K562 (cell line): ENCODE results near the gene TMEM222. TPM values are rescaled to one million over a fixed set of nuclear protein-coding genes. Genes with fewer than 3 reads are reported as not detected.
A peak's percentile ranks its signal among the peaks of the same experiment; 100 is the strongest.

ENCODE experiments used
- ATAC-seq: fragments of 200-7000 bp; cut with Tn5 transposase; 3 replicates; pipeline ENCODE4 v1.9.1; 2020; ENCODE audit warnings: moderate library complexity
- BruUV-seq: library from RNA; stranded (reverse); fragments of 400-500 nt; replicated peaks from 2 replicates; lab custom pipeline; 2021; lab: Mats Ljungman, UMichigan
- CTCF ChIA-PET: fragments of 300-600 bp; formaldehyde crosslinking; extraction: SDS; loops from one replicate; lab custom pipeline; 2021; ENCODE audit warnings: low intra/inter-chr PET ratio; lab: Yijun Ruan, JAX
- POLR2A ChIA-PET: fragments of 300-600, 350-650 bp; sonication (Branson Sonifier 250); formaldehyde crosslinking; extraction: SDS; loops from one replicate; lab custom pipeline; 2021; ENCODE audit warnings: antibody characterized with exemption, inconsistent platforms; lab: Yijun Ruan, JAX
- DNase-seq, 4 experiments: peaks; one replicate each; pipeline versions ENCODE4 v3.0.0 to v3.0.0-alpha.2; 2011 to 2018; ENCODE audit warnings: low spot score in 3 of 4, mixed read lengths in 3 of 4; ENCODE audit errors: extremely low read depth in 1 of 4
- FAIRE-seq: peaks from 2 replicates; lab custom pipeline; 2011; peaks lifted over from hg19 to GRCh38; lab: Jason Lieb, UNC
- H2AFZ ChIP-seq: 2 replicates; pipeline ENCODE4 v1.6.0; 2011; ENCODE audit warnings: low read depth, low read length, control low read depth, inconsistent platforms
- H3K27ac ChIP-seq: fragments of 200-600 bp; 3 replicates; pipeline ENCODE4 v1.8.0; 2011; ENCODE audit warnings: low read depth, mild to moderate bottlenecking, control low read depth, inconsistent platforms, low read length, moderate library complexity, mixed read lengths; ENCODE audit errors: extremely low read depth
- H3K27me3 ChIP-seq, 2 experiments: fragments of 300-600 bp in 1 of 2; 2 replicates in 1 of 2; 3 replicates in 1 of 2; pipeline versions ENCODE4 v1.6.0 to v1.8.0; 2011; ENCODE audit warnings: inconsistent platforms in 2 of 2, low read length in 2 of 2, mild to moderate bottlenecking in 1 of 2, mixed read lengths in 1 of 2, moderate library complexity in 1 of 2; ENCODE audit not compliant: control insufficient read depth in 2 of 2, insufficient read depth in 2 of 2
- H3K36me3 ChIP-seq: fragments of 300-600 bp; 3 replicates; pipeline ENCODE4 v1.8.0; 2011; ENCODE audit warnings: mild to moderate bottlenecking, low read length, inconsistent platforms; ENCODE audit not compliant: control insufficient read depth, insufficient read depth
- H3K4me1 ChIP-seq, 2 experiments: fragments of 200-600 bp in 1 of 2; replicated peaks in 1 of 2; 2 replicates in 1 of 2; 3 replicates in 1 of 2; pipeline versions ENCODE4 v1.5.1 to v1.8.0; 2011; ENCODE audit warnings: inconsistent platforms in 2 of 2, low read length in 2 of 2, mild to moderate bottlenecking in 1 of 2, mixed read lengths in 1 of 2, moderate library complexity in 1 of 2; ENCODE audit not compliant: control insufficient read depth in 2 of 2, insufficient read depth in 2 of 2
- H3K4me2 ChIP-seq: 2 replicates; pipeline ENCODE4 v1.6.1; 2011; ENCODE audit warnings: low read length, control low read depth, inconsistent platforms, mixed read lengths; ENCODE audit not compliant: insufficient read depth
- H3K4me3 ChIP-seq: fragments of 200-600 bp; sonication (generic), shearing (Covaris generic); 2 replicates; pipeline ENCODE4 v1.5.1; 2016; ENCODE audit warnings: control low read depth, inconsistent platforms
- H3K79me2 ChIP-seq: fragments of 200-600 bp; 3 replicates; pipeline ENCODE4 v1.8.0; 2011; ENCODE audit warnings: low read length, inconsistent platforms; ENCODE audit not compliant: control insufficient read depth, insufficient read depth
- H3K9ac ChIP-seq, 2 experiments: 2 replicates each; pipeline versions ENCODE4 v1.6.0 to v1.6.1; 2011; ENCODE audit warnings: low read depth in 2 of 2, low read length in 2 of 2, control low read depth in 1 of 2, inconsistent platforms in 1 of 2, mild to moderate bottlenecking in 1 of 2, mixed read lengths in 1 of 2; ENCODE audit not compliant: insufficient read depth in 1 of 2
- H3K9me1 ChIP-seq: one replicate; pipeline ENCODE4 v1.6.0; 2011; ENCODE audit warnings: inconsistent platforms, mild to moderate bottlenecking, low read length, moderate library complexity; ENCODE audit not compliant: control insufficient read depth, insufficient read depth
- H3K9me3 ChIP-seq: replicated peaks from 2 replicates; pipeline ENCODE4 v1.5.1; 2011; ENCODE audit warnings: low read depth, low read length, inconsistent platforms; ENCODE audit not compliant: control insufficient read depth, insufficient read depth
- H4K20me1 ChIP-seq: replicated peaks from 2 replicates; pipeline ENCODE4 v1.6.1; 2011; ENCODE audit warnings: low read length, inconsistent platforms, mixed read lengths; ENCODE audit not compliant: control insufficient read depth, insufficient read depth
- DNMT1 ChIP-seq: fragments of 450-650 bp; IDR thresholded peaks from 2 replicates; pipeline ENCODE4 v1.6.1; 2016; ENCODE audit warnings: antibody characterized with exemption, mild to moderate bottlenecking
- ESRRA ChIP-seq: fragments of 450-650 bp; IDR thresholded peaks from 2 replicates; pipeline ENCODE4 v1.6.1; 2014; ENCODE audit warnings: low read depth, mild to moderate bottlenecking, moderate library complexity, borderline replicate concordance
- ZNF263 ChIP-seq: sonication (generic); formaldehyde crosslinking; IDR thresholded peaks from 2 replicates; pipeline ENCODE4 v1.8.0; 2022; ENCODE audit warnings: mild to moderate bottlenecking, missing genetic modification reagents, borderline replicate concordance
- WGBS: fragments of 100-300 bp; shearing (Covaris generic); methylation state at CpG from one replicate; pipeline ENCODE4 v1.1.6; 2016; ENCODE audit warnings: low coverage, mixed read lengths; ENCODE audit not compliant: insufficient coverage; ENCODE audit errors: missing lambda C conversion rate; 5-methylcytosine and 5-hydroxymethylcytosine counted together
- in situ Hi-C: fragments of 300-500 bp; cut with MboI; formaldehyde crosslinking; loops from 4 replicates; pipeline ENCODE4 v1.15.0; 2018; ENCODE audit warnings: inconsistent platforms, mixed read lengths
- intact Hi-C: fragments of 100-400 bp; cut with micrococcal nuclease; formaldehyde crosslinking; loops from 2 replicates; pipeline ENCODE4 v1.14.2; 2022
- polyA plus RNA-seq, 8 experiments: library from polyadenylated mRNA; depleted of rRNA in 4 of 8; stranded (reverse) in 5 of 8; unstranded in 3 of 8; fragments of >200 nt; fragmentation: Nextera tagmentation in 2 of 8; fragmentation: Illumina TruSeq in 1 of 8; extraction: Ambion mirVana in 2 of 8; extraction: Trizol in 1 of 8; gene quantifications; 2 replicates each; pipeline versions ENCODE4 v1.2.1 to v1.2.3, GENCODE V29; 2011 to 2014; ENCODE audit warnings: inconsistent platforms in 1 of 8, missing spikeins in 1 of 8
- total RNA-seq, 7 experiments: library from RNA; depleted of rRNA in 6 of 7; stranded (reverse); fragments of >200 nt in 6 of 7; fragmentation: Illumina TruSeq in 2 of 7; extraction: Trizol in 2 of 7; gene quantifications; 2 replicates each; pipeline versions ENCODE4 v1.2.1 to v1.2.3, GENCODE V29; 2011 to 2021; ENCODE audit warnings: low replicate concordance in 1 of 7
- TF ChIP-seq, protein P1 (sequence below): fragments of 250-450 bp; sonication (Bioruptor Pico); IDR thresholded peaks from 2 replicates; pipeline ENCODE4 v1.8.0; 2022; ENCODE audit warnings: inconsistent platforms, mild to moderate bottlenecking, moderate library complexity, borderline replicate concordance

The TMEM222 gene
- total and polyA plus RNA-seq, 9 of the 15 experiments (the other 6 are each of a cell fraction or from before 2014, with no cell fraction given): 6.9 to 48.0 (median 32.8) TPM

- H3K9me1 ChIP-seq: no peaks in the 10 kb centered on the region
- no peaks in the 10 kb centered on the region; the same call in 1 of the 2 replicates for H4K20me1 ChIP-seq
- intact Hi-C loops: no loop called here
- ATAC-seq: no peak
- H3K27ac ChIP-seq: no peak overlapping the region
- no peak overlapping the region for H3K4me2 ChIP-seq
- FAIRE-seq: no peak
- no peaks in the 10 kb centered on the region for H3K36me3 ChIP-seq
- no TSS peak for BruUV-seq
- H3K4me1 ChIP-seq: peaks cover 9 to 42% of the 10 kb centered on the region in 2 experiments
- no peaks in the 10 kb centered on the region for H3K9me3 ChIP-seq
- ChIA-PET POLR2A (interaction anchor here (0.7 to 2.7 kb wide), 2 partner anchors 15 to 48 kb away, joined by 4 to 20 read pairs; partner anchors contain the start of gene MAP3K6), CTCF (no interaction called here)
- H3K4me3 ChIP-seq: no peak overlapping the region
- 54% methylated on average over 12 of the region's 12 CpGs for WGBS
- peak overlapping the region in 1 of 2 experiments; percentile 82; a peak in 2 of 4 replicates for H3K9ac ChIP-seq
- H2AFZ ChIP-seq: no peak overlapping the region
- no peak for DNase-seq
- peak; percentile 65; the same call in 1 of the 2 replicates for TF ChIP-seq ZNF263 (CRISPR knock-in tag)
- no peak for TF ChIP-seq DNMT1
- TF ChIP-seq, protein P1, sequence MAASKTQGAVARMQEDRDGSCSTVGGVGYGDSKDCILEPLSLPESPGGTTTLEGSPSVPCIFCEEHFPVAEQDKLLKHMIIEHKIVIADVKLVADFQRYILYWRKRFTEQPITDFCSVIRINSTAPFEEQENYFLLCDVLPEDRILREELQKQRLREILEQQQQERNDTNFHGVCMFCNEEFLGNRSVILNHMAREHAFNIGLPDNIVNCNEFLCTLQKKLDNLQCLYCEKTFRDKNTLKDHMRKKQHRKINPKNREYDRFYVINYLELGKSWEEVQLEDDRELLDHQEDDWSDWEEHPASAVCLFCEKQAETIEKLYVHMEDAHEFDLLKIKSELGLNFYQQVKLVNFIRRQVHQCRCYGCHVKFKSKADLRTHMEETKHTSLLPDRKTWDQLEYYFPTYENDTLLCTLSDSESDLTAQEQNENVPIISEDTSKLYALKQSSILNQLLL (CRISPR knock-in tag): 0 out of 2 replicates have a peak, but pooled peaks have one; percentile 19
- peak; percentile 79 for TF ChIP-seq ESRRA
- H3K79me2 ChIP-seq: no peaks in the 10 kb centered on the region
- in situ Hi-C loops: no loop called here
- H3K27me3 ChIP-seq: no peaks in the 10 kb centered on the region
Observed at GRCh38 chr1:27380766-27381733, 59.1 kb downstream of the TMEM222 start.
